Lung (tissue), 12 donors: ENCODE results near the gene CCDC136. TPM values are rescaled to one million over a fixed set of nuclear protein-coding genes. Genes with fewer than 3 reads are reported as not detected.

Experiments
- ATAC-seq: fragments of 200-7000 bp; cut with Tn5 transposase; one replicate; pipeline ENCODE4 v1.9.1; 2020; ENCODE audit warnings: moderate number of reproducible peaks; ENCODE audit not compliant: insufficient read depth, low FRiP score
- DNase-seq, 3 donors: peaks; one replicate each; pipeline ENCODE4 v3.0.0-alpha.2; 2013 to 2017
- H3K27ac ChIP-seq, 2 donors: one replicate each; pipeline ENCODE4 v1.5.1; 2013; ENCODE audit warnings: mild to moderate bottlenecking in 2 of 2, moderate library complexity in 2 of 2, control low read depth in 1 of 2, inconsistent platforms in 1 of 2, low read depth in 1 of 2, low read length in 1 of 2
- H3K27me3 ChIP-seq, 3 donors: one replicate each; pipeline ENCODE4 v1.5.1; 2013; ENCODE audit warnings: low read length in 2 of 3; ENCODE audit not compliant: control insufficient read depth in 3 of 3, insufficient read depth in 3 of 3
- H3K36me3 ChIP-seq, 4 donors: one replicate each; pipeline ENCODE4 v1.5.1; 2013; ENCODE audit warnings: low read length in 4 of 4, mild to moderate bottlenecking in 1 of 4, moderate library complexity in 1 of 4; ENCODE audit not compliant: control insufficient read depth in 4 of 4, insufficient read depth in 4 of 4
- H3K4me1 ChIP-seq, 5 donors: one replicate each; pipeline ENCODE4 v1.5.1; 2013; ENCODE audit warnings: low read length in 5 of 5, mild to moderate bottlenecking in 2 of 5, moderate library complexity in 1 of 5; ENCODE audit not compliant: control insufficient read depth in 5 of 5, insufficient read depth in 5 of 5
- H3K4me3 ChIP-seq: one replicate; pipeline ENCODE4 v1.5.1; 2013; ENCODE audit warnings: mild to moderate bottlenecking, control low read depth, moderate library complexity
- H3K9ac ChIP-seq, 2 donors: one replicate each; pipeline ENCODE4 v1.5.1; 2013; ENCODE audit warnings: low read length in 2 of 2, control low read depth in 1 of 2; ENCODE audit not compliant: insufficient read depth in 1 of 2
- H3K9me3 ChIP-seq, 4 donors: one replicate each; pipeline ENCODE4 v1.5.1; 2013; ENCODE audit warnings: low read length in 3 of 4, mild to moderate bottlenecking in 1 of 4, moderate library complexity in 1 of 4; ENCODE audit not compliant: control insufficient read depth in 4 of 4, insufficient read depth in 3 of 4
- WGBS, 2 donors: extraction: QIAGEN DNeasy Blood & Tissue Kit; methylation state at CpG; one replicate each; pipeline ENCODE4 v1.1.7; 2013; 5-methylcytosine and 5-hydroxymethylcytosine counted together
- polyA plus RNA-seq, 2 donors: library from polyadenylated mRNA; stranded (reverse); fragments of 200-250 nt; gene quantifications; one replicate each; pipeline ENCODE4 v1.2.1, GENCODE V29; 2013
- total RNA-seq, 2 donors: library from RNA; depleted of rRNA in 1 of 2; stranded (reverse); fragments of >200 nt in 1 of 2; gene quantifications; one replicate each; pipeline ENCODE4 v1.2.1, GENCODE V29; 2014 to 2021
- TF ChIP-seq, protein P1 (sequence below): IDR thresholded peaks from 2 replicates; pipeline ENCODE4 v1.5.1; 2012; ENCODE audit warnings: mild to moderate bottlenecking; ENCODE audit errors: control extremely low read depth, extremely low read depth
- donor health status: control.
- donor health status: control.
- donor health status: Bipolar disorder and iron deficiency.
- donor health status: healthy.
- donor health status: DM: yes; HTN: yes; CAD: no.

The CCDC136 gene
- total and polyA plus RNA-seq, 4 donors = 0.70 to 6.4 (median 1.7) TPM

DNA sequence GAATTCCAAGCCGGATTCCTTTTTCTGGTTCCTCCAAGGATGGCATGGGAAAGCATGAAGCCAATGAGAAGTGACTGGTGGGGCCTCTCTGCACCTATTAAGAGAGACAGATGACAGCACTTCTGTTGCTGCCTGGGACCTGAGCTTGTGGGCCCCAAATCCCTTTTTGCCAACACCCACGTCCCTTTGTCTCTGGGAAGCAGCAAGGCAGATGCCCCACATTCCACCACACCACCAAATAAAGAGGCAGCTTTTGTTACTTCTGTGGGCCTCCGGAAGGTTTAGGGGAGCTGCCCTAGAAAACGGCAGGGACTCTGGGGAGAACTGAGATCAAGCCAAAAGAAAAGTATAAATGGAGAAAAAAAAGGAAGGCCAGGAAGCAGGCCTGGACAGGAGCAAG, 3.4 kb downstream of the CCDC136 start:
- 88 to 95% methylated on average over 4 of the region's 4 CpGs for WGBS, 2 donors
- DNase-seq = no peak
- Histone ChIP-seq H3K9ac (no peak overlapping the region), H3K4me3 (no peak overlapping the region), H3K36me3 (no peaks in the 10 kb centered on the region), H3K27ac (no peak overlapping the region), H3K27me3 (no peaks in the 10 kb centered on the region), H3K9me3 (no peaks in the 10 kb centered on the region), H3K4me1 (peaks cover 0 to 12% (median 5%) of the 10 kb centered on the region in 5 donors)
- TF ChIP-seq, protein P1, sequence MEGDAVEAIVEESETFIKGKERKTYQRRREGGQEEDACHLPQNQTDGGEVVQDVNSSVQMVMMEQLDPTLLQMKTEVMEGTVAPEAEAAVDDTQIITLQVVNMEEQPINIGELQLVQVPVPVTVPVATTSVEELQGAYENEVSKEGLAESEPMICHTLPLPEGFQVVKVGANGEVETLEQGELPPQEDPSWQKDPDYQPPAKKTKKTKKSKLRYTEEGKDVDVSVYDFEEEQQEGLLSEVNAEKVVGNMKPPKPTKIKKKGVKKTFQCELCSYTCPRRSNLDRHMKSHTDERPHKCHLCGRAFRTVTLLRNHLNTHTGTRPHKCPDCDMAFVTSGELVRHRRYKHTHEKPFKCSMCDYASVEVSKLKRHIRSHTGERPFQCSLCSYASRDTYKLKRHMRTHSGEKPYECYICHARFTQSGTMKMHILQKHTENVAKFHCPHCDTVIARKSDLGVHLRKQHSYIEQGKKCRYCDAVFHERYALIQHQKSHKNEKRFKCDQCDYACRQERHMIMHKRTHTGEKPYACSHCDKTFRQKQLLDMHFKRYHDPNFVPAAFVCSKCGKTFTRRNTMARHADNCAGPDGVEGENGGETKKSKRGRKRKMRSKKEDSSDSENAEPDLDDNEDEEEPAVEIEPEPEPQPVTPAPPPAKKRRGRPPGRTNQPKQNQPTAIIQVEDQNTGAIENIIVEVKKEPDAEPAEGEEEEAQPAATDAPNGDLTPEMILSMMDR = no peak
- ATAC-seq = no peak

DNA sequence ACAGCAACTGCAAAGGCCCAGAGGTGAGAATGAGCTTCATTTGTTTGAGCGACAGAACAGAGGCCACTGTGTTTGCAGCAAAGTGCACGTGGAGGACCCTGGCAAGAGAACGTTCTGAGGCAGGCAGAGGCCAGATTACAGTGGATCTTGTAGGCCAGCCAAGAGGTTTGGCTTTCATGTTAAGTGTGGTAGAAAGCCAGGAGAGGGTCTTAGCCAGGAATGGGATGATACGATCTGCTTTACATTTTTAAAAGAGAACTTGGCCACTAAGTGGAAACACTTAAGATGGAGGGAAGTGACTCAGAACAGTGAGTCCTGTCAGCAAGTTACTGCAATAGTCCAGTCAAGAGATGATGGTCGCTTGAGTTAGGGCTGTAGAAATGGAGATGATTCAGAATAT, 4.6 kb downstream of the CCDC136 start:
- WGBS, 2 donors = 66 to 80% methylated on average over 5 of the region's 5 CpGs

DNA sequence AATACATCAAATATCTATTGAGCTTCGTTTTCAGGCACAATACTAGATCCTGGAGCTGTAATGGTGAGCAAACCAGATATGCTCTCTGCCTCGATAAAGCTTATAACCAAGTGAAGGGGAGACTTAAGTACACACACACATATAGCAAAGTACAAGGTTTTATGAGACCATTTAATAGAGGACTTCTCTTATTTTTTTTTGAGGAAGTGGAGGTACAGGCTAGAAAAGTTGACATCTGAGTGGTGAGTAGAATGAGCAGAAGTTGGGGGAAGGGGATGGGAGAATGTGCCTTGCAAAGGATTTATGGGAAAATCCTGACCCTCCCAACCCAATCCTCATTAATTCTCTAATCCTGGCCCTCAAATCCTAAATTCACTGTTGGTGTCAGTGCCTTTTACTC, 7.7 kb downstream of the CCDC136 start:
- Histone ChIP-seq H3K36me3 (peaks cover 0 to 2% (median 0%) of the 10 kb centered on the region in 4 donors), H3K4me3 (no peak overlapping the region), H3K4me1 (no peaks in the 10 kb centered on the region), H3K9me3 (no peaks in the 10 kb centered on the region), H3K27me3 (no peaks in the 10 kb centered on the region), H3K27ac (no peak overlapping the region), H3K9ac (no peak overlapping the region)
- 72 to 79% methylated on average over 2 of the region's 2 CpGs for WGBS, 2 donors
- DNase-seq = no peak
- no peak for ATAC-seq
- TF ChIP-seq, protein P1 = no peak

More for the DNA sequence above, 4.6 kb downstream of the CCDC136 start:
- Histone ChIP-seq H3K9me3 (no peaks in the 10 kb centered on the region), H3K27ac (no peak overlapping the region), H3K27me3 (no peaks in the 10 kb centered on the region), H3K4me3 (no peak overlapping the region), H3K9ac (no peak overlapping the region), H3K36me3 (no peaks in the 10 kb centered on the region), H3K4me1 (peaks cover 0 to 7% (median 4%) of the 10 kb centered on the region in 5 donors)
- TF ChIP-seq, protein P1 = no peak
- peak in 2 of 3 donors; percentile 53 to 67 for DNase-seq
- ATAC-seq = no peak

DNA sequence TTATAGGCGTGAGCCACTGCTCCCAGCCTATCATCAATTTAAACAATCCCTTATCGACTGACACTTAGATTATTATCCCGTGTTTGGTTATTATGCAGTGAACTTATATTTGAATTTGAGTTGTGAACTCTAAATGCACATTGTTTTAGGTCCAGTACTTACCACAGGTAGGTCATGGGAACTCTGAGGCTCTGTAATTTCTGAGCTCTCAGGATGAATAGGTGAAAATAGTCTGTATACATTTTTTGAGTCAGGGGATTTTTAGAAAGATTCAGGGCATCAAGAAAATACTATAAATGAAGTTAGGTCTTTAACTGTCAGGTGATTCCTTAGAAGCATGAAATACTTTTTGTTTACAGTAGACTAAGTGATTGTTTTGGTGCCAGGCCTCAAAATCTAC, 8.8 kb downstream of the CCDC136 start:
- Histone ChIP-seq H3K4me1 (no peaks in the 10 kb centered on the region), H3K36me3 (peaks cover 0 to 3% (median under 1%) of the 10 kb centered on the region in 4 donors), H3K9me3 (no peaks in the 10 kb centered on the region), H3K27me3 (no peaks in the 10 kb centered on the region), H3K27ac (no peak overlapping the region), H3K4me3 (no peak overlapping the region), H3K9ac (no peak overlapping the region)
- TF ChIP-seq, protein P1 = no peak
- no peak for DNase-seq
- ATAC-seq = no peak
- WGBS, 2 donors = 91 to 92% methylated on average over 3 of the region's 3 CpGs
